Fibroblast of lung (primary cell): ENCODE data around the gene SLX9. TPM values are rescaled to one million over a fixed set of nuclear protein-coding genes. Genes with fewer than 3 reads are reported as not detected.
"Not testable (repeated sequence)": the region's sequence is repeated elsewhere in the genome, so short reads cannot be mapped to it uniquely, and the experiment has no call there.

ENCODE experiments used
- DNase-seq, 2 donors: peaks; one replicate each; pipeline versions ENCODE4 v3.0.0 to v3.0.0-alpha.2; 2010; ENCODE audit warnings: low read depth in 2 of 2
- H2AFZ ChIP-seq: 2 replicates; pipeline ENCODE4 v1.5.1; 2012; ENCODE audit warnings: low read length, control low read depth, inconsistent platforms
- H3K27ac ChIP-seq: 2 replicates; pipeline ENCODE4 v1.5.1; 2011; ENCODE audit warnings: low read length, control low read depth; ENCODE audit not compliant: insufficient read depth
- H3K27me3 ChIP-seq: 2 replicates; pipeline ENCODE4 v1.5.1; 2011; ENCODE audit warnings: mild to moderate bottlenecking, low read length; ENCODE audit not compliant: control insufficient read depth, insufficient read depth
- H3K36me3 ChIP-seq: 2 replicates; pipeline ENCODE4 v1.5.1; 2011; ENCODE audit warnings: low read length; ENCODE audit not compliant: control insufficient read depth, insufficient read depth
- H3K4me1 ChIP-seq: 2 replicates; pipeline ENCODE4 v1.5.1; 2011; ENCODE audit warnings: low read length; ENCODE audit not compliant: control insufficient read depth, insufficient read depth; ENCODE audit errors: extremely low read depth
- H3K4me2 ChIP-seq: 2 replicates; pipeline ENCODE4 v1.5.1; 2011; ENCODE audit warnings: low read length, control low read depth; ENCODE audit not compliant: insufficient read depth; ENCODE audit errors: extremely low read depth
- H3K4me3 ChIP-seq, 4 experiments: fragments of 200-600 bp in 1 of 4; sonication (generic) in 1 of 4; replicated peaks in 1 of 4; 2 replicates each; pipeline ENCODE4 v1.5.1; 2011 to 2016; ENCODE audit warnings: low read length in 4 of 4, low read depth in 3 of 4, mild to moderate bottlenecking in 3 of 4, control low read depth in 2 of 4, inconsistent platforms in 1 of 4, mixed read lengths in 1 of 4; ENCODE audit not compliant: insufficient read depth in 1 of 4; ENCODE audit errors: control extremely low read depth in 1 of 4
- H3K79me2 ChIP-seq: 2 replicates; pipeline ENCODE4 v1.5.1; 2012; ENCODE audit warnings: mild to moderate bottlenecking, low read length, inconsistent platforms; ENCODE audit not compliant: control insufficient read depth, insufficient read depth
- H3K9ac ChIP-seq: 2 replicates; pipeline ENCODE4 v1.5.1; 2011; ENCODE audit warnings: mild to moderate bottlenecking, low read length, control low read depth; ENCODE audit not compliant: insufficient read depth
- H3K9me3 ChIP-seq: 2 replicates; pipeline ENCODE4 v1.5.1; 2012; ENCODE audit warnings: low read depth, low read length; ENCODE audit not compliant: control insufficient read depth, insufficient read depth
- H4K20me1 ChIP-seq: 2 replicates; pipeline ENCODE4 v1.5.1; 2011; ENCODE audit warnings: low read length; ENCODE audit not compliant: control insufficient read depth, insufficient read depth; ENCODE audit errors: extremely low read depth
- CTCF ChIP-seq, 2 donors: IDR thresholded peaks in 1 of 2; conservative IDR thresholded peaks in 1 of 2; 1 replicate in 1 of 2; 2 replicates in 1 of 2; pipeline ENCODE4 v1.5.1; 2011 to 2012; ENCODE audit warnings: low read length in 2 of 2, control low read depth in 1 of 2, inconsistent platforms in 1 of 2, low read depth in 1 of 2, mild to moderate bottlenecking in 1 of 2
- EZH2 ChIP-seq: IDR thresholded peaks from 2 replicates; pipeline ENCODE4 v1.5.1; 2012; ENCODE audit warnings: low read length, control low read depth, mild to moderate bottlenecking; ENCODE audit errors: missing control alignments
- polyA plus RNA-seq, 2 donors: library from polyadenylated mRNA; depleted of rRNA in 1 of 2; stranded (reverse) in 1 of 2; unstranded in 1 of 2; fragments of >200 nt; gene quantifications; 2 replicates each; pipeline ENCODE4 v1.2.1, GENCODE V29; 2011 to 2012; ENCODE audit warnings: missing spikeins in 1 of 2
- total RNA-seq: library from RNA; depleted of rRNA; stranded (reverse); fragments of >200 nt; gene quantifications from 2 replicates; pipeline ENCODE4 v1.2.1, GENCODE V29; 2014

The SLX9 gene
- total and polyA plus RNA-seq, 2 donors (not counting 1 experiment from before 2014, with no cell fraction given), result 9.7 to 14.9 TPM

GRCh38 chr21:44912158-44912473, 27.7 kb upstream of the SLX9 start:
- Histone ChIP-seq H3K27me3 (peaks cover 23% of the 10 kb centered on the region), H3K4me3 (no peak overlapping the region), H3K79me2 (no peaks in the 10 kb centered on the region), H3K9ac (no peak overlapping the region), H3K4me2 (no peak overlapping the region), H4K20me1 (no peaks in the 10 kb centered on the region), H3K9me3 (no peaks in the 10 kb centered on the region), H2AFZ (no peak overlapping the region), H3K36me3 (no peaks in the 10 kb centered on the region), H3K4me1 (no peaks in the 10 kb centered on the region), H3K27ac (no peak overlapping the region)
- DNase-seq, result no peak
- no peak for TF ChIP-seq CTCF (conservative IDR thresholded peaks at IDR 0.05 in 1 of 2, IDR thresholded peaks at IDR 0.05 in 1 of 2; ENCODE audit: low read depth in 1 of 2, low read length in 2 of 2)
- TF ChIP-seq EZH2, result no peak

GRCh38 chr21:44912506-44913412, 27.1 kb upstream of the SLX9 start:
- peaks cover 16% of the 10 kb centered on the region for H3K27me3 ChIP-seq
- not testable (repeated sequence) for H3K9ac ChIP-seq, H2AFZ ChIP-seq, H3K4me2 ChIP-seq, DNase-seq, H3K4me3 ChIP-seq, H3K27ac ChIP-seq, H4K20me1 ChIP-seq, H3K79me2 ChIP-seq, H3K9me3 ChIP-seq, H3K36me3 ChIP-seq, H3K4me1 ChIP-seq

GRCh38 chr21:44913425-44914175, 26.2 kb upstream of the SLX9 start:
- no peak for TF ChIP-seq CTCF (conservative IDR thresholded peaks at IDR 0.05 in 1 of 2, IDR thresholded peaks at IDR 0.05 in 1 of 2; ENCODE audit: low read depth in 1 of 2, low read length in 2 of 2)
- no peak for TF ChIP-seq EZH2
- no peak overlapping the region for H3K4me2 ChIP-seq
- no peak overlapping the region for H3K9ac ChIP-seq
- no peak overlapping the region for H3K4me3 ChIP-seq
- H3K27ac ChIP-seq, result no peak overlapping the region
- peaks cover 12% of the 10 kb centered on the region for H3K27me3 ChIP-seq
- H3K9me3 ChIP-seq, result no peaks in the 10 kb centered on the region
- no peaks in the 10 kb centered on the region for H3K36me3 ChIP-seq
- H3K79me2 ChIP-seq, result no peaks in the 10 kb centered on the region
- H3K4me1 ChIP-seq, result no peaks in the 10 kb centered on the region
- H4K20me1 ChIP-seq, result no peaks in the 10 kb centered on the region
- no peak overlapping the region for H2AFZ ChIP-seq
- DNase-seq, result no peak
